ENCODE measurements around the gene VPS72. TPM values are rescaled to one million over a fixed set of nuclear protein-coding genes. Genes with fewer than 3 reads are reported as not detected.

The VPS72 gene
- total RNA-seq, 1 donor from 2014 or later: 83.5 TPM

- peaks cover 46% of the 10 kb centered on the region for H3K36me3 Mint-ChIP-seq (ENCODE audit: low read depth, unreplicated experiment)
- no peak for TF ChIP-seq CTCF (IDR thresholded peaks at IDR 0.05; ENCODE audit: unreplicated experiment)
- peak overlapping the region; percentile 75 for H3K27ac Mint-ChIP-seq (ENCODE audit: unreplicated experiment)
- no peaks in the 10 kb centered on the region for H3K9me3 Mint-ChIP-seq (ENCODE audit: unreplicated experiment)
- H3K4me1 Mint-ChIP-seq (ENCODE audit: unreplicated experiment): no peaks in the 10 kb centered on the region
- peaks cover 5% of the 10 kb centered on the region for H3K27me3 Mint-ChIP-seq (ENCODE audit: unreplicated experiment)
- peak overlapping the region; percentile 71 for H3K4me3 Mint-ChIP-seq (ENCODE audit: unreplicated experiment)
- no peak for DNase-seq (ENCODE audit: low spot score)
These were observed 13.4 kb downstream of the VPS72 start for GRCh38 chr1:151176514-151177045.

GRCh38 chr1:151175863-151176262, 14.1 kb downstream of the VPS72 start, which contains the start of gene TMOD4:
TMOD4 (minus strand) TSS chr1:151175981; CDS start chr1:151174875, 1,106 bp downstream.
- H3K36me3 Mint-ChIP-seq (ENCODE audit: low read depth, unreplicated experiment): peaks cover 39% of the 10 kb centered on the region
- TF ChIP-seq CTCF (IDR thresholded peaks at IDR 0.05; ENCODE audit: unreplicated experiment): peak; percentile 62
- DNase-seq (ENCODE audit: low spot score): no peak
- peak within 1 kb of the TSS; percentile 71 for H3K4me3 Mint-ChIP-seq (ENCODE audit: unreplicated experiment)
- peak within 1 kb of the TSS; percentile 75 for H3K27ac Mint-ChIP-seq (ENCODE audit: unreplicated experiment)
- no peaks in the 10 kb centered on the region for H3K9me3 Mint-ChIP-seq (ENCODE audit: unreplicated experiment)
- H3K27me3 Mint-ChIP-seq (ENCODE audit: unreplicated experiment): peaks cover 5% of the 10 kb centered on the region
- no peaks in the 10 kb centered on the region for H3K4me1 Mint-ChIP-seq (ENCODE audit: unreplicated experiment)

GRCh38 chr1:151175041-151175741, 14.8 kb downstream of the VPS72 start:
- H3K27me3 Mint-ChIP-seq (ENCODE audit: unreplicated experiment): peaks cover 5% of the 10 kb centered on the region
- no peaks in the 10 kb centered on the region for H3K9me3 Mint-ChIP-seq (ENCODE audit: unreplicated experiment)
- H3K36me3 Mint-ChIP-seq (ENCODE audit: low read depth, unreplicated experiment): peaks cover 37% of the 10 kb centered on the region
- no peak for DNase-seq (ENCODE audit: low spot score)
- H3K4me3 Mint-ChIP-seq (ENCODE audit: unreplicated experiment): no peak overlapping the region
- no peaks in the 10 kb centered on the region for H3K4me1 Mint-ChIP-seq (ENCODE audit: unreplicated experiment)
- H3K27ac Mint-ChIP-seq (ENCODE audit: unreplicated experiment): no peak overlapping the region
- no peak for TF ChIP-seq CTCF (IDR thresholded peaks at IDR 0.05; ENCODE audit: unreplicated experiment)

- DNase-seq (ENCODE audit: low spot score): no peak
- Mint-ChIP-seq H3K4me3 (ENCODE audit: unreplicated experiment) (no peak overlapping the region), H3K36me3 (ENCODE audit: low read depth, unreplicated experiment) (peaks cover 29% of the 10 kb centered on the region), H3K27ac (ENCODE audit: unreplicated experiment) (no peak overlapping the region), H3K9me3 (ENCODE audit: unreplicated experiment) (no peaks in the 10 kb centered on the region), H3K27me3 (ENCODE audit: unreplicated experiment) (peaks cover 5% of the 10 kb centered on the region), H3K4me1 (ENCODE audit: unreplicated experiment) (peaks cover 8% of the 10 kb centered on the region)
- no peak for TF ChIP-seq CTCF (IDR thresholded peaks at IDR 0.05; ENCODE audit: unreplicated experiment)
These were observed 18.8 kb downstream of the VPS72 start for GRCh38 chr1:151171190-151171589.

GRCh38 chr1:151167116-151167515, 22.9 kb downstream of the VPS72 start:
- peak overlapping the region; percentile 97 for H3K27ac Mint-ChIP-seq (ENCODE audit: unreplicated experiment)
- no peak for TF ChIP-seq CTCF (IDR thresholded peaks at IDR 0.05; ENCODE audit: unreplicated experiment)

More at GRCh38 chr1:151167116-151167515, 22.9 kb downstream of the VPS72 start:
- no peaks in the 10 kb centered on the region for H3K9me3 Mint-ChIP-seq (ENCODE audit: unreplicated experiment)
- peaks cover 18% of the 10 kb centered on the region for H3K36me3 Mint-ChIP-seq (ENCODE audit: low read depth, unreplicated experiment)
- H3K27me3 Mint-ChIP-seq (ENCODE audit: unreplicated experiment): peaks cover 4% of the 10 kb centered on the region
- no peak for DNase-seq (ENCODE audit: low spot score)
- peak overlapping the region; percentile 99 for H3K4me3 Mint-ChIP-seq (ENCODE audit: unreplicated experiment)
- peaks cover 26% of the 10 kb centered on the region for H3K4me1 Mint-ChIP-seq (ENCODE audit: unreplicated experiment)

Data from endothelial cell (in vitro differentiated cells).